Tongue (tissue), 2 donors: Measurements from ENCODE around the gene HACE1. TPM values are rescaled to one million over a fixed set of nuclear protein-coding genes. Genes with fewer than 3 reads are reported as not detected.

ENCODE experiments used
- DNase-seq: peaks from one replicate; pipeline ENCODE4 v3.0.0-alpha.2; 2015
- total RNA-seq: library from RNA; depleted of rRNA; stranded (reverse); fragments of >200 nt; gene quantifications from one replicate; pipeline ENCODE4 v1.2.3, GENCODE V29; 2014

HACE1 gene
- total RNA-seq, 1 donor from 2014 or later = 28.8 TPM

DNA sequence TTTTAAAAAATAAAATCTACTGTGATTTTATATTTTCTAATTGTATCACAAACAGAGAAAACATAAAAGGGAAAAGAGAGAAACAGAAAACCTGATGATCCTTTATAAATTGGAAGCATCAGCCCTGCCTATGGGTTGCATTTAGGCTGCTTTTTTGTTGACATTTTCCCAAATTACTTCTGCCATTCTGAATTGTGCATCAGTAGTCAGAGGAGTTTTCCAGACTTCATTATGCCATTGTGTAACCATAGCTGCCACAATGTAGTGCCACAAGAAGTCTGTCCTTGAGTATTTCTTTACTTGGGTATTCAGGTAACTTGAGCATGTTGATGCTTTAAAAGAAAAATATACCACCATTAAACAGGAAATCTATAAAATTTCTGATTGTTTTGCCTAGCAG, 130.3 kb downstream of the HACE1 start:
- DNase-seq = no peak

DNA sequence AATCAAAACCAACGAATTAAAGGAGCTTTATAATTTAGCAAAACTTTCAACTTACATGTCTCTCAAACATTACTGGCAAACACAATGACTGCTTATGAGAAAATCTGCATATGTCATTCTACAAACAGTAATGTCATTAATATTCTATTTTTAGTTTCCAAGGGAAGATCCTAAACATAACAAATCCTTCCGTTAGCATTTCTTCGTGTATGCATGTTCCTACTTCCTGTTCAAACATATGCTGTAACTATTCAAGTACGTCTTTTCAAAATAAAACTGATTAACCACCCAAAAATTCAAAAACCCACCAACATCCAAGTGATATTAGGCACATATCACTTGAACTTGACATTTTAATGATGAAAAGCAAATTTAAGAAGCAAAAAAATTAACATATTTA, 131.3 kb downstream of the HACE1 start:
- peak; percentile 5 for DNase-seq

- DNase-seq = no peak
Observed at GRCh38 chr6:104718672-104719071, 141.0 kb downstream of the HACE1 start.

GRCh38 chr6:104716858-104717257, 142.9 kb downstream of the HACE1 start:
- DNase-seq = no peak

DNA sequence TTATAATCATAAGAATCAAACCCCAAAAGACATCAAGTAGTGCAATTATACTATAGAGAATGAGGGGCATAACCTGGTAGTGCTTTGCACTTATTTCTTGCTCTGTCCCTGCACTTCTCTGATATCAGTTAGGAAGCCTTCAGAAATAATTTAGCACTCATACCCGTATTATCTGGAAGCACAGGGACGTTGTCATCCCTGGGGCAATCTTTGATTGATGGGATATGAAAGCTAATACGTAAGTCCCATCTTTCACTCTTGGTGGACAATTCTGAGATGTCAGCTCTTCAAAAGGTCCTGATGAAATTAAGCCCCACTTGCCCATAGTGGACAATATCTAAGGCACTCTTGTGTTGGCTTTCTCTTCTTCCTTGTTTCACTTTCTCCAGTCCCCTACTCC, 144.9 kb downstream of the HACE1 start:
- no peak for DNase-seq

- no peak for DNase-seq
Observed at GRCh38 chr6:104713982-104714381, 145.7 kb downstream of the HACE1 start.

DNA sequence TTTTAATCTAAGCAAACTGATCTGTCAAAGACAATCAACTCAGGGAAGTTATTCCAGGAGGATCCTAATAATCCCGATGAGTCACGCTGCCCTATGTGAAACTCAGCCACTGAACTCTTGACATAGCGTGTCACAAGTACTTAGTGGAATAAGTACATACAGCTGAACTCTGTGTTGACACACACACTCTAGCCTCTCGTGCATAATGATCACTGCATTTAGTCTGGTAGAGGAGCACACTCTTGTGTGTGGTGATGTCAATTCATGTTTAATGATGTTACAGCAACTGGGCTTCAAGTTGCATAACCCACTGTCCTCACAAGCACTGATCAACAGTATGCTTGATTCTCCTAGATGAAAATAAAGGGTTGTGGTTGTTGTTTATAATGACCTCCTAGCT, 148.3 kb downstream of the HACE1 start:
- DNase-seq = peak; percentile 6

- DNase-seq = no peak
Observed at GRCh38 chr6:104710543-104711335, 149.0 kb downstream of the HACE1 start.

DNA sequence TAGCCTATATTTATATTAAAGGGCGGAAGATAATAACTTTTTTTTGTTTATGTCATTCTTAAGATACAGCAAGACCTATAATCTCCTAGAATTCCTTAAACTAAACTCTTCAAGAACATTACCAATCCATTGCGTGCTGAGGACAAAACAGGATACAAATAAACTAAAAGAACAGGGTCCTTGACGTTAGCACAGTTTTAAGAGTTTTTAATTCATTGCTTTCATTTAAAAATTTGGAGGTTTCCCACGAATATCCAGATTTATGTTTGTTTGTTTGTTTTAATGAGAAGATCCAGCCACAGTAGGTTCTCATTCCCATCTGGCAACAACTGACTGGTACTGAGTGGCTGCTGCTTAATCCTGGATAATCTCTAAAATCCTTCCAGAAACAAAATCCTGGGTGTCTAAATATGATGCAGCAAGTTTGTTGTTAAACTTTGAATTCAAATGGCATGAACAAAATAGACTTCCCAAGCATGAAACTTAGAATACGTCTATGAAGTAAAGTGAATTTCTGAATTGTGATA, 153.7 kb downstream of the HACE1 start:
- no peak for DNase-seq

DNA sequence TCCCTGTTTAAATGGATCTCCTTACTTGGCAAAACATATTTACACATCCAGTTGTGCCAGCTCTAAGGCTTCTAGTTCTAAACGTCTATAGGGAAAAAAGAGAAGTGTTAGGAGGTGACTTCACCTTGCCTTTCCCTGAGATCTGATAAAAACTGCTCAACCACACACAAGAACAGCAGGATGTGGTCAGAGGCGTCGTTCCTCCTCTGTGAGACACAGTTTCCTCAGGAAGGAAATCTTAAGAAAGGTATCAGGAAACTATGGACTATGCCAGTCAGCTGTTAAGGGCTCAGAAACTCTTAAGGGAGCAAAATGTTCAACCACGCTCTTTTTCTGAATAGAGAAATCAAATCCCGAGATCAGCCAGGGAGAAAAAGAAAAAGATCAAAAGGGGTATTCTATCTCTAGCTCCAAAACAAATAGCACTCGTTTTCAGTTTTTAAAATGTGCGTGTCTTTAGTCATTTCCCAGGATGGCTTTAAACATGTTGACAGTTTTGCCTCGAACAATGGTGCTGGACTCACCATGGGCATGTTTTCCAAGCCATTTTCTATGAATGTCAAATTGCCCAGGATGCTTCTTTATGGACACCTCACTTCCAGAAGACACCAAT, 154.5 kb downstream of the HACE1 start:
- peak; percentile 11 for DNase-seq

DNA sequence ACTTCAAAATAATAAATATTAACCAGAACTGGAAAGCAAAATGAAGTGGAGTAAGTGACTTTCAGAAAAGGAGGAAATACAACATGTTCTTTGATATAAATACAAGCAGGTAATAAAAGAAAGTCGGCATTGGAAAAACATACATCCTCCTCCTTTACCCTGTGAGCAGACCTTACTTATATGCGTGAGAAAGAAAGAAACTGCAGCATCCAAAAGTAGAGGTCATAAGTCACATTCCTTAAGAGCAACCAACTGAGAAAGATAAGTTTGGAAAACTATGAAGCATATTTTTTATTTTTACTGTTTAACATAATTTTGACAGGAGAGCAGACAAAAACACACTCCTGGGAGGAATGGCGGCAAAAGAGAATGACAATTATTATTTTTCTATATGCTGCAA, 155.5 kb downstream of the HACE1 start:
- no peak for DNase-seq

GRCh38 chr6:104702126-104702841, 157.4 kb downstream of the HACE1 start:
- DNase-seq = no peak

GRCh38 chr6:104700371-104701185, 159.1 kb downstream of the HACE1 start:
- DNase-seq = no peak

DNA sequence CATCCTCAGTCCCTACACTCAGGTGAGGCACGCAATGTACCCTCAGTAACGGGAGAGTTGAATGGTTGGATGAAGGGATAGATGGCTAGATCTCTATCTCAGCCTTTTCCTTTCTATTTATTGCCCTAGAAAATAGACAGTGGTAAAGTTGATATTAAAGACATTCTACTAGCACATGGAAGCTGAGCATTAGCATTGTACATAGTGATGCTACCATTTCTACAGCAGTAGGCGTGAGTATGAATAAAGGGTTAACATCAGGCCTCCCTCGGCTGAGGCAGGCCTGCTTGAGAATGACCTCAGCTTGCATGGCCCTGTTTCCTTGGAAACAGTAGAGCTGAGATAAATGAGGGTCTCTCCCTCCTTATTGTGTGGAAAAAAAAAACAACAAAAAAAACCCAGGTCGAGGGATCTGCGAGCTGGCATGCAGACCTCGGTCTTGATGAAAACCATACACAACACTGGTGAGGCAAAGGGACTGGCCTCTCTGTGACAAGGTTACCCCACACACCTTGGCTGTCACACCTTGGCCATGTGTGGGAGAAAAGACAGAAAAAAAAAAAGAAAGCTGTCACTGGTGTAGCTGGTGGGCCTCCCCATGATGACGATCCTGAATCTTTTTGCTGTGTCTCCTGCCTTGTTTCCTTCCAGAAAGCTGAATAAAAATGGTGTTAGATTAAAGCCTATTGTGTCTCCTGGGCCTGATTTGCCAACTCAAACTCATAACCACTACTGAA, 160.0 kb downstream of the HACE1 start:
- no peak for DNase-seq

DNA sequence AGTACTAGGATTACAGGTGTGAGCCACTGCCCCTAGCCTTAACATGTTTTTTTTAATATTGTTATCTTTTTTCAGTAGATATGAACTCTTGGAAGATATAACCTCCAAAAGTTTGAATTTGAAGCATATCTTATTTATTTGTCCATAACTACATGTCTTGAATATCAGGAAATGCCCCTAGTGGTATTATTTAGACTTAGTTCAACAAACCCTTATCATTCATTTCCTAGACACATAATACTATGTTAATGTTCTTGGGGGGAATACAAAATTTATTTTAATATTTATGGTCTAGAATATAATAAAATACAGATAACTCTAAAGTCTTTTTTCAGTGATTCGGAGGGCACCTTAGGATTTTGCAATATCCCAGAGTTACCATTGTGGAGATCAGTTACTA, 160.7 kb downstream of the HACE1 start:
- DNase-seq = no peak

DNA sequence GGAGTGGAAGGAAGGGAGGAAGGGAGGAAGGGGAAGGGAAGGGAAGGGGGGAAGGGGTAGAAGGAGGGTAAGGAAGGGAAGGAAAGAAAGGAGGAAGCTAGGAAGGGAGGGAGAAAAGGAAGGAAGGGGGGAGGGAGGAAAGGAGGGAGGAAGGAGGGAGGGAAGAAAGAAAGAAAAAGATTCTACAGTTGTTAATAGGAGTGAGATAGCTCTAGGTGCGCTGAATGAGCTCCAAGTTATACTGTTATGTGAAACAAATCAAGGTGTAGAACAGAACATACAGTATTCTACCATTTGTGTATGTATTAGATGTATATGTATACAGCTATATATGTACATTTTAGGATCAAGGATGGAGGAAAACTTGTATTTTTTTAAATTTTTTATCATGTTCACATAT, 167.7 kb downstream of the HACE1 start:
- DNase-seq = no peak

- no peak for DNase-seq
Observed at GRCh38 chr6:104689551-104690205, 170.0 kb downstream of the HACE1 start.

GRCh38 chr6:104688283-104688969, 171.3 kb downstream of the HACE1 start:
- DNase-seq = no peak

DNA sequence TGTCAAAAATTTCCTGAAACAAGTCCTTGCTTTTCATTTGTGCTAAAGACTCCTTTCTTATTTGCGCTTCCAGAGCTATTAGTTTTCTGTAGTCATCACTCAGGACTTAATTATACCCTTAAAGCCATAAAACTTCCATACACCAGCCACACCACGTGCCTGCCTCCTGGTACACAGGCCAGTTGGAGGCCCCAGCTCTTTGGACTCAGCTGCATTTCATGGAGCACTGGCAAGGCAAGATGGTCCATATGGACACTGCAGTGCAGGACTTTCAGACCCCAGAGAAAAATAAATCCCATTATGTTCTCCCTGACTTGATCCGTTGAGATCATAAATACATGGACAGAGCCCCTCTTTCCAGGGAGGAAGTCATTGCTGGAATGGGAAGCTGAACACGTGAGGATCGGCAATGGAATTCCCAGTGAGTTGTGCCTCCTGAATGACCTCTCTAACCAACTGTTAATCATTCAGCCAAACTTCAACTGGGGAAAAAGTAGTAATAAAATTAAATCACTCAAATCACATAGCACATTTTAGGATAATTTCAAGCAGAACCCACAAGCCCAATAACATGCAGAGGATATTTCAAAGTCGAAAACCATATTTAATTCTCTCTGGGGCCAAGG, 173.1 kb downstream of the HACE1 start:
- no peak for DNase-seq
